ENCODE measurements around the gene NDUFAB1. TPM values are rescaled to one million over a fixed set of nuclear protein-coding genes. Genes with fewer than 3 reads are reported as not detected.

NDUFAB1 gene
- total RNA-seq, 4 donors from 2014 or later, result 47.8 to 77.8 (median 56.7) TPM

DNA sequence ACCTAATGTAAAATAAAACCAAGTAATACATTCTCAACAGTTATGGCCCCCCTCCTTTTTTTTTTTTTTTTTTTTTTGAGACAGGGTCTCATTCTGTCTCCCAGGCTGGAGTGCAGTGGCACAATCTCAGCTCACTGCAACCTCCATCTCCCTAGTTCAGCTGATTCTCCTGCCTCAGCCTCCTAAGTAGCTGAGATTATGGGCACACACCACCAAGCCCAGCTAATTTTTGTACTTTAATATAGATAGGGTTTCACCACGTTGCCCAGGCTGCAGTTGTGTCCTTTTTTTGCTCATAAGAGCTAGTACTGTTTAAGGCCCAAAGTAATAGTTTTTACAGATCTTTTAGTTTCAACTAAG, 57.2 kb downstream of the NDUFAB1 start:
- 95 to 100% methylated on average over 1 of the region's 1 CpG for WGBS, 2 donors
- intact Hi-C loops (cut with DNase I; ENCODE audit: low total_unique reads), result no loop called here
- TF ChIP-seq, protein P1, sequence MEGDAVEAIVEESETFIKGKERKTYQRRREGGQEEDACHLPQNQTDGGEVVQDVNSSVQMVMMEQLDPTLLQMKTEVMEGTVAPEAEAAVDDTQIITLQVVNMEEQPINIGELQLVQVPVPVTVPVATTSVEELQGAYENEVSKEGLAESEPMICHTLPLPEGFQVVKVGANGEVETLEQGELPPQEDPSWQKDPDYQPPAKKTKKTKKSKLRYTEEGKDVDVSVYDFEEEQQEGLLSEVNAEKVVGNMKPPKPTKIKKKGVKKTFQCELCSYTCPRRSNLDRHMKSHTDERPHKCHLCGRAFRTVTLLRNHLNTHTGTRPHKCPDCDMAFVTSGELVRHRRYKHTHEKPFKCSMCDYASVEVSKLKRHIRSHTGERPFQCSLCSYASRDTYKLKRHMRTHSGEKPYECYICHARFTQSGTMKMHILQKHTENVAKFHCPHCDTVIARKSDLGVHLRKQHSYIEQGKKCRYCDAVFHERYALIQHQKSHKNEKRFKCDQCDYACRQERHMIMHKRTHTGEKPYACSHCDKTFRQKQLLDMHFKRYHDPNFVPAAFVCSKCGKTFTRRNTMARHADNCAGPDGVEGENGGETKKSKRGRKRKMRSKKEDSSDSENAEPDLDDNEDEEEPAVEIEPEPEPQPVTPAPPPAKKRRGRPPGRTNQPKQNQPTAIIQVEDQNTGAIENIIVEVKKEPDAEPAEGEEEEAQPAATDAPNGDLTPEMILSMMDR (IDR thresholded peaks at IDR 0.05), result no peak
- TF ChIP-seq POLR2A (IDR thresholded peaks at IDR 0.05), result no peak
- H3K4me3 ChIP-seq (ENCODE audit: low read depth, poor library complexity, severe bottlenecking), result no peak overlapping the region
- no peak for DNase-seq (ENCODE audit: low spot score in 2 of 2)

DNA sequence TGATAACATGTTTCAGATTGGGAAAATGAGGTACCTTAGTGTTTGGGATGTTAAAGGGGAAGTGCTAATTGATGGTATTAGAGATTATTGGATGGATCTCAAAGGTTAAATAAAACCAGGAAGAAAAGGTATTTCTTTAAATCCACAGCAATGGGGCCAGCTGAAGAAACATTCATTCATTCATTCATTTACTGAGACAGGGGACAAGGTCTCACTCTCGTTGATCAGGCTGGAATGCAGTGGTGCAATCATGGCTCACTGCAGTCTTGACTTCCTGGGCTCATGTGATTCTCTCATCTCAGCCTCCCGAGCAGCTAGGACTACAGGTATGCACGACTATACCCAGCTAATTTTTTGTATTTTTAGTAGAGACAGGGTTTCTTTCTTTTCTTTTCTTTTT, 58.7 kb downstream of the NDUFAB1 start:
- 79 to 82% methylated on average over 3 of the region's 3 CpGs for WGBS, 2 donors
- no peak for DNase-seq (ENCODE audit: low spot score in 2 of 2)

DNA sequence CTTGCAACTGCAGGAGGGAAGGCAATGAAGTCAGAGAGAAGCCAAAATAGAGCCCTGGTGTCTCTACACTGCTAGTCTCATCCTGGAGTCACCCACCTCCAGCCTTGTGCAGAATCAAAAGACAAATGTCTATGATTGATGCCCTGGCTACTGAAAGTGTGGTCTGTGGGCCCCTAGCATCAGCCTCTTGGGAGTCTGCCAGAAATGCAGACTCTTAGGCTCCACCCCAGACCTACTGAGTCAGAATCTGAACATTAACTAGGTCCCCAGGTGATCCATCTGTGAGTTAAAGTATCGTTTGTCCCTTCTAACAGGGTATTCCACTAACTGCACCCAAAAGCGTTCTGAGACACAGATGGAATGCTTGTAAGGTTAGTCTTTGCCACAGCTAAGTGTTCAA, 60.2 kb downstream of the NDUFAB1 start:
- no peak for DNase-seq (ENCODE audit: low spot score in 2 of 2)
- TF ChIP-seq, protein P1 (IDR thresholded peaks at IDR 0.05), result no peak
- no peak for TF ChIP-seq POLR2A (IDR thresholded peaks at IDR 0.05)
- intact Hi-C loops (cut with DNase I; ENCODE audit: low total_unique reads), result no loop called here
- H3K4me3 ChIP-seq (ENCODE audit: low read depth, poor library complexity, severe bottlenecking), result no peak overlapping the region
- 87 to 93% methylated on average over 2 of the region's 2 CpGs for WGBS, 2 donors

More for the DNA sequence above, 58.7 kb downstream of the NDUFAB1 start:
- TF ChIP-seq POLR2A (IDR thresholded peaks at IDR 0.05), result no peak
- TF ChIP-seq, protein P1 (IDR thresholded peaks at IDR 0.05), result no peak
- no peak overlapping the region for H3K4me3 ChIP-seq (ENCODE audit: low read depth, poor library complexity, severe bottlenecking)
- intact Hi-C loops (cut with DNase I; ENCODE audit: low total_unique reads), result no loop called here

DNA sequence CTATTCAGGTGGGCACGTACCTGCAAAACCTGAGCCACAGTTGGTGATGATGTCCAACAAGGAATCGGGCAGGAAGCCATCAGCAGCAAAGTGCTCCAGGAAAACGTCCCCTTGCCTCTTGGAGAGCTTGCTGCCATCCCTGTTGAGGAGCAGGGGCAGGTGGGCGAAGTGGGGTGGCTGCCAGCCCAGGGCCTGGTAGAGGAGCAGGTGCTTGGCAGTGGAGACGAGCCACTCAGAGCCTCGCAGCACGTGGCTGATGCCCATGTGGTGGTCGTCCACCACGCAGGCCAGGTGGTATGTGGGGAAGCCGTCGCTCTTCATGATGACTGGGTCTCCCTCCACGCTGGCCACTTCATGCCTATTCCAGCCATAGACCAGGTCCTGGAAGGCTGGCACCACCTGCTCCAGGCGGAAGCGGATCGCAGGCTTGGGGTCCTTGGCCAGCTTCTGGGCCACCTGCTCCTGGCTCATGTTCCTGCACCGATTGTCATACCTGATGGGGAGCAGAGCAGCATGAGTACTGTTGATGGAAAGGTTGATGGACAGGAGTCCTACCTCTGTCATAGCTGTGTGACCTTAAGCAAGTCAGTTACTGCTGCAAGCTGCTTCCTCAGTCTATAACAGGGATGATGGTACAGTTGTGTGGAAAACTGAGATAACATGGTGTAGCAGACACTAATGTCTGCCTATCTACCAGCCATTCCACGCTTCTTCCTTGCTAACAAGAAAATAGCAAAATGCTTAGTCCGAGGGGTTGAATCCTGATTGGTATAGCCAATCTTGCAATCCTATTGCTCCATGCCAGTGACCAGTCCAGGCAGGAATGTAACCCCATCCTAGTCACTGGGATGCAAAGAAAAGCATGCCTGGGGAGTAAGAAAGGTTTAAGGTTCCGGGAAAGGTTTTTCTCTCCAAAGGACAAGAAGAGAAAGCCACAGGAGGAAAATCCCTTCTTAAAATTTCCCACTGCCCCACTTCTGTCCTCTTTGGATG, 61.0 kb downstream of the NDUFAB1 start:
- 94 to 97% methylated on average over 19 of the region's 19 CpGs for WGBS, 2 donors
- TF ChIP-seq, protein P1 (IDR thresholded peaks at IDR 0.05), result no peak
- no peak for TF ChIP-seq POLR2A (IDR thresholded peaks at IDR 0.05)
- no peak overlapping the region for H3K4me3 ChIP-seq (ENCODE audit: low read depth, poor library complexity, severe bottlenecking)
- intact Hi-C loops (cut with DNase I; ENCODE audit: low total_unique reads), result no loop called here
- no peak for DNase-seq (ENCODE audit: low spot score in 2 of 2)

DNA sequence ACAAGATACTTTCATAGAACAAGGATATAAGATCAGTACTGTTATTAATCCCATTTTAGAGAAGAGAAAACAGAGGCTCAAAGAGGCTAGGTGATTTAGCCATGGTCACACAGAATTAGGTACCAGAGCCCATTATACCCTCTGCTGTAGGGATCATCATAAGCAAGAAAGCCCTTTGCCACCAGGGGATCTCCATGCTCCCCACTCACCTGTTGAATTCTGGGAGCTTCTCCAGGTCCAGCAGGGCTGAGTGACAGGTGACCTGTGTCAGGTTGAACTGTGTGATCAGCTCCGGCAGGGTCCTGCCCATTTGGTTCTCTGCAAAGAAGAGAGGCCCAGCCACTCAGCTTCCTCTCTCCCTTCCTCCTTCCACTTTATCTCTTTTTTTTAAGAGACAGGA, 63.7 kb downstream of the NDUFAB1 start:
- no peak for DNase-seq (ENCODE audit: low spot score in 2 of 2)
- WGBS, 2 donors, result 93 to 100% methylated on average over 1 of the region's 1 CpG
- H3K4me3 ChIP-seq (ENCODE audit: low read depth, poor library complexity, severe bottlenecking), result no peak overlapping the region
- TF ChIP-seq, protein P1 (IDR thresholded peaks at IDR 0.05), result no peak
- no peak for TF ChIP-seq POLR2A (IDR thresholded peaks at IDR 0.05)
- intact Hi-C loops (cut with DNase I; ENCODE audit: low total_unique reads), result no loop called here

Other genes with a start within 250 kb of the NDUFAB1 start
- gene COG7, start 143.1 kb downstream of the NDUFAB1 start, total RNA-seq, result 10 to 100 TPM; 17.5 to 22.6 (median 18.0) TPM
- 10 to 100 TPM; 40.7 to 80.4 (median 61.4) TPM for gene GGA2, start 85.8 kb downstream of the NDUFAB1 start, total RNA-seq
- gene EARS2, start 39.0 kb downstream of the NDUFAB1 start, total RNA-seq, result 10 to 100 TPM; 16.8 to 27.1 (median 20.7) TPM
- 10 to 100 TPM; 32.5 to 61.3 (median 42.7) TPM for gene UBFD1, start 38.6 kb downstream of the NDUFAB1 start, total RNA-seq
- 10 to 100 TPM; 10.9 to 16.3 (median 13.0) TPM for gene PALB2, start 45.0 kb upstream of the NDUFAB1 start, total RNA-seq
- gene DCTN5, start 45.1 kb upstream of the NDUFAB1 start, total RNA-seq, result 10 to 100 TPM; 37.4 to 54.0 (median 46.7) TPM
- 1 to 10 TPM; 2.4 to 5.9 (median 4.4) TPM for gene PLK1, start 82.6 kb upstream of the NDUFAB1 start, total RNA-seq
- 1 to 10 TPM in 1 of 4 donors, under 1 TPM in 3; 0.25 to 2.4 (median 0.49) TPM for gene ERN2, start 116.9 kb upstream of the NDUFAB1 start, total RNA-seq
- 100 to 1,000 TPM; 120 to 176 (median 134) TPM for gene CHP2, start 158.7 kb upstream of the NDUFAB1 start, total RNA-seq
- gene PRKCB, start 239.7 kb upstream of the NDUFAB1 start, total RNA-seq, result 10 to 100 TPM in 2 of 4 donors, 1 to 10 TPM in 2; 7.4 to 21.6 (median 12.9) TPM